Body of pancreas (tissue), 4 donors: Measurements from ENCODE around the gene LRRC10B. TPM values are rescaled to one million over a fixed set of nuclear protein-coding genes. Genes with fewer than 3 reads are reported as not detected.

Source experiments
- ATAC-seq: fragments of 150-250 bp; one replicate; pipeline ENCODE4 v1.9.1; 2016
- DNase-seq, 4 donors: peaks; one replicate each; pipeline ENCODE4 v3.0.0-alpha.2; 2019
- H3K27ac ChIP-seq, 4 donors: fragments of 200-600 bp; sonication (generic); 1 replicate in 3 of 4; 2 replicates in 1 of 4; pipeline versions ENCODE4 v1.5.1 to v1.6.1; 2016 to 2019; ENCODE audit warnings: mild to moderate bottlenecking in 1 of 4, mixed read lengths in 1 of 4, moderate library complexity in 1 of 4
- H3K27me3 ChIP-seq, 2 donors: fragments of 200-600 bp; sonication (generic); one replicate each; pipeline ENCODE4 v1.6.0; 2016; ENCODE audit warnings: mild to moderate bottlenecking in 1 of 2
- H3K36me3 ChIP-seq, 2 donors: fragments of 200-600 bp; sonication (generic); replicated peaks in 1 of 2; 2 replicates each; pipeline ENCODE4 v1.5.1; 2016; ENCODE audit warnings: low read depth in 2 of 2; ENCODE audit not compliant: insufficient read depth in 1 of 2
- H3K4me1 ChIP-seq: fragments of 200-600 bp; sonication (generic); one replicate; pipeline ENCODE4 v1.6.0; 2016
- H3K4me3 ChIP-seq, 2 donors: fragments of 200-600 bp; sonication (generic); 1 replicate in 1 of 2; 2 replicates in 1 of 2; pipeline ENCODE4 v1.5.1; 2016 to 2019
- H3K9me3 ChIP-seq, 3 donors: fragments of 200-600 bp; sonication (generic); 1 replicate in 2 of 3; 2 replicates in 1 of 3; pipeline ENCODE4 v1.5.1; 2016
- CTCF ChIP-seq, 7 experiments: fragments of 450-650 bp in 4 of 7; fragments of 200-600 bp in 3 of 7; sonication (generic) in 3 of 7; IDR thresholded peaks; one replicate each; pipeline ENCODE4 v1.5.1; 2016 to 2019; ENCODE audit warnings: antibody characterized with exemption in 7 of 7
- POLR2A ChIP-seq, 3 donors: fragments of 450-650 bp; IDR thresholded peaks; one replicate each; pipeline ENCODE4 v1.6.1; 2016; ENCODE audit warnings: antibody characterized with exemption in 3 of 3, mild to moderate bottlenecking in 2 of 3
- WGBS, 2 donors: methylation state at CpG; one replicate each; pipeline ENCODE4 v1.1.5; 2017; 5-methylcytosine and 5-hydroxymethylcytosine counted together
- intact Hi-C: fragments of 100-400 bp; cut with DNase I; formaldehyde crosslinking; loops from one replicate; pipeline ENCODE4 v1.15.1; 2023
- total RNA-seq, 2 donors: library from RNA; depleted of rRNA; stranded (reverse); fragments of >200 nt; gene quantifications; one replicate each; pipeline ENCODE4 v1.1.0, GENCODE V29; 2016

Gene LRRC10B
- total RNA-seq, 2 donors from 2014 or later = 1.6 to 2.9 TPM

DNA sequence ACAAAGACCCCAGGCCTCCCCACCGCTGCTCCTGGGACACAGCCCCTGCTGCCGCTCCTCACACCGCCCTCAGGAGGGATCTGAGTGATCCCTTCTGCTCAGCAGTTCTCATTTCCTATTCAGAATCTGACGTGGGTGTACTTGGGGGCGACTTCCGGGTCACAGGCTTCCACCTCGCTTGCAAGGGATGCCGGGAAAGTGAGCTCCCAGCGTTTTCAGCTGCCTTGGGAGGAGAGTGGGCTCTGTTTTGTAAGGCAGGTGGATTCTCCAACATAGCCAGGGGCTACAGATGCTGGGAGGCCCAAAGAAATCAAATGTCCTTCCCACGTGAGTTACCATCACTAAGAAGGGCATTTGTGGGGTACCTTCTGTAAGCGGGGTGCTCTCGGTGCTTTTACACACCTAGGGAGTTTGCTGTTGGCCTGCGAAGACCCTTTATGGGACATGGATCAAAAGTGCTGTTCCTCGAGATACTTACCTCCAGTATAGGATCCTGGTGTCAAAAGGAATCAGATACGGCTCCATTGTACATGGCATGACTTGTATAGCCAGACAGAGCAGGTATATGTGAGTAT lies 9.7 kb upstream of the LRRC10B start:
- no peak overlapping the region for H3K4me3 ChIP-seq
- H3K27ac ChIP-seq = no peak overlapping the region
- TF ChIP-seq POLR2A (IDR thresholded peaks at IDR 0.05) = no peak
- no peaks in the 10 kb centered on the region for H3K36me3 ChIP-seq
- DNase-seq (no peak), ATAC-seq (no peak)
- no peaks in the 10 kb centered on the region for H3K27me3 ChIP-seq
- no peaks in the 10 kb centered on the region for H3K4me1 ChIP-seq
- intact Hi-C loops = no loop called here
- WGBS, 2 donors = 71 to 74% methylated on average over 13 to 15 of the region's 15 CpGs
- no peaks in the 10 kb centered on the region for H3K9me3 ChIP-seq

DNA sequence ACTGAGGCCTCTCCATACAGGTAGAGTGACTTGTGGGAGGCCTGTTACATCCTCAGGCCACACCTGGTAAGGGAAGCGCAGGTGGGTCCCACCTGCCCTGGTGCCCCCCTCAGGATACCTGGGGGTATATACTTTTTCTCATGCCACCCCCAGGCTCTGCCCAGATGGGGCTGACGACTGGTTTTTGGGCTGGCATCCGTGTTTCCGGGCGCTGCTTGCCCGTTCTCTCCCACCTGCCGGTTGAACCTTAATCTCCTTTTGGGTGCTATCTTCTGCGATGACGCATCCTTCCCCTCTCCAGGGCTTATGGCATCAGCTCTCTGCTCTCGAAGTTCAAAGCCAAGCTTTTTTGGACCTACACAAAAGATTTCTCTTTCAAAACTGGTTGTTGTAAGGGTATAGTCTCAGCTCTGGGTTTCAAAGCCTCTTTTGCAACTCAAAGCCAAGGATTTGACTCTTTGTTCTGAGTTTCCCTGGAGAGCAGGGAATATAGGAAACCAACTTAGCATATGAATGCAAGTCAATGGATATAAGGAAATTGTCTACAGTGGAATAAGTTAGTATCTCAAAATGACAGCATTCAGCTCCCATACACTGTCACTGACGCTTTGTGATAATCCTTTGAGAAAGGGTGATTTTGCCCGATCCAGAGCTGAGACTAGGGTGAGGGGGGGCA lies 8.6 kb upstream of the LRRC10B start:
- no peaks in the 10 kb centered on the region for H3K4me1 ChIP-seq
- intact Hi-C loops = no loop called here
- 81 to 83% methylated on average over 11 to 12 of the region's 12 CpGs for WGBS, 2 donors
- H3K4me3 ChIP-seq = no peak overlapping the region
- no peaks in the 10 kb centered on the region for H3K36me3 ChIP-seq
- no peaks in the 10 kb centered on the region for H3K9me3 ChIP-seq
- H3K27ac ChIP-seq = no peak overlapping the region
- no peak for ATAC-seq
- DNase-seq = no peak
- H3K27me3 ChIP-seq = no peaks in the 10 kb centered on the region
- no peak for TF ChIP-seq POLR2A (IDR thresholded peaks at IDR 0.05)

- no peak overlapping the region for H3K27ac ChIP-seq
- H3K9me3 ChIP-seq = no peaks in the 10 kb centered on the region
- TF ChIP-seq CTCF (IDR thresholded peaks at IDR 0.05) = no peak
- TF ChIP-seq POLR2A (IDR thresholded peaks at IDR 0.05) = no peak
- no peaks in the 10 kb centered on the region for H3K4me1 ChIP-seq
- no peak overlapping the region for H3K4me3 ChIP-seq
- DNase-seq = no peak
- no peaks in the 10 kb centered on the region for H3K27me3 ChIP-seq
- no peaks in the 10 kb centered on the region for H3K36me3 ChIP-seq
- no peak for ATAC-seq
- 80 to 91% methylated on average over 1 of the region's 1 CpG for WGBS, 2 donors
- intact Hi-C loops = no loop called here
Observed at GRCh38 chr11:61502522-61502921, 6.0 kb upstream of the LRRC10B start.

GRCh38 chr11:61503135-61503770 lies 5.3 kb upstream of the LRRC10B start:
- TF ChIP-seq POLR2A (IDR thresholded peaks at IDR 0.05) (no peak), CTCF (IDR thresholded peaks at IDR 0.05) (no peak)
- Histone ChIP-seq H3K27ac (no peak overlapping the region), H3K27me3 (no peaks in the 10 kb centered on the region), H3K4me1 (peaks cover 5% of the 10 kb centered on the region), H3K9me3 (no peaks in the 10 kb centered on the region), H3K36me3 (no peaks in the 10 kb centered on the region), H3K4me3 (no peak overlapping the region)
- no peak for ATAC-seq
- WGBS, 2 donors = 64 to 68% methylated on average over 5 to 8 of the region's 8 CpGs
- intact Hi-C loops = no loop called here
- DNase-seq = no peak

DNA sequence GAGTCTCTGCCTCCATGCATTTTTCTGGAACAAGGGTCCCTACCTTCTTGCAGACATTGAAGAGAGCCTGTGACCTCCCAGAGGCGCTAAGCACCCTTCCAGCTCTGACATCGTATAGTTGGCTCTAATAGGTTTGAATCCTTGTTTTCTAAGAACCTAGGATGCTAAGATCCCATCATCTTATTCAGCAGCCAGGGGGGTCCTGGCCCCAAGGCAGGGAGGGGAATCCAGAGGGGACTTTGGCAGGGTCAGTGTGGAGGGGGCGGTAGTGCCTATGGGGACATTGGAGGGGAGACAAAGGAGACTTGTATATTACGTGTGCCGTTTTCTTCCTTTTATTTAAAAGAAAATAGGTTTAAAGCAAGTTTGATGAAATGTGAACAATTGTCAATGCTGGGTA lies 3.4 kb upstream of the LRRC10B start:
- H3K27ac ChIP-seq = no peak overlapping the region
- peaks cover 21% of the 10 kb centered on the region for H3K4me1 ChIP-seq
- TF ChIP-seq CTCF (IDR thresholded peaks at IDR 0.05) (no peak), POLR2A (IDR thresholded peaks at IDR 0.05) (no peak)
- H3K4me3 ChIP-seq = no peak overlapping the region
- WGBS, 2 donors = 87% methylated on average over 5 of the region's 5 CpGs
- H3K9me3 ChIP-seq = no peaks in the 10 kb centered on the region
- no peaks in the 10 kb centered on the region for H3K36me3 ChIP-seq
- no peak for DNase-seq
- peaks cover 0 to 7% of the 10 kb centered on the region in 2 donors for H3K27me3 ChIP-seq
- intact Hi-C loops = no loop called here
- no peak for ATAC-seq
